Fibroblast of mammary gland (primary cell): Measurements from ENCODE around the gene NRBP1.

Experiments used
- DNase-seq: peaks from one replicate; pipeline ENCODE4 v3.0.0-alpha.2; 2010; ENCODE audit warnings: low read depth
- H3K4me3 ChIP-seq: 2 replicates; pipeline ENCODE4 v1.5.1; 2011; ENCODE audit warnings: low read depth, mild to moderate bottlenecking, low read length, moderate library complexity; ENCODE audit not compliant: control insufficient read depth
- CTCF ChIP-seq: conservative IDR thresholded peaks from 2 replicates; pipeline ENCODE4 v1.5.1; 2011; ENCODE audit warnings: low read depth, low read length, inconsistent platforms; ENCODE audit not compliant: control insufficient read depth, insufficient read depth

Gene NRBP1

GRCh38 chr2:27381577-27382181 is 46.8 kb upstream of the NRBP1 start:
- DNase-seq = no peak
- TF ChIP-seq CTCF = no peak
- no peak overlapping the region for H3K4me3 ChIP-seq

- H3K4me3 ChIP-seq = no peak overlapping the region
- TF ChIP-seq CTCF = no peak
- DNase-seq = no peak
Measured at GRCh38 chr2:27390822-27391679, 37.4 kb upstream of the NRBP1 start.

- H3K4me3 ChIP-seq = no peak overlapping the region
- no peak for TF ChIP-seq CTCF
- DNase-seq = no peak
Measured at GRCh38 chr2:27393225-27393624, 35.2 kb upstream of the NRBP1 start.

GRCh38 chr2:27398962-27399361 is 29.5 kb upstream of the NRBP1 start:
- H3K4me3 ChIP-seq = no peak overlapping the region
- TF ChIP-seq CTCF = no peak
- DNase-seq = no peak

GRCh38 chr2:27400348-27401135 is 27.9 kb upstream of the NRBP1 start:
- DNase-seq = no peak
- TF ChIP-seq CTCF = no peak

GRCh38 chr2:27407798-27408491 is 20.5 kb upstream of the NRBP1 start:
- TF ChIP-seq CTCF = peak; percentile 68
- DNase-seq = peak; percentile 70

More at GRCh38 chr2:27400348-27401135, 27.9 kb upstream of the NRBP1 start:
- H3K4me3 ChIP-seq = no peak overlapping the region

More at GRCh38 chr2:27407798-27408491, 20.5 kb upstream of the NRBP1 start:
- H3K4me3 ChIP-seq = peak overlapping the region; percentile 85
